A172 (cell line): ENCODE data around the gene PRXL2A. TPM values are rescaled to one million over a fixed set of nuclear protein-coding genes. Genes with fewer than 3 reads are reported as not detected.
A peak's percentile ranks its signal among the peaks of the same experiment; 100 is the strongest.
"Not testable (repeated sequence)": the region's sequence is repeated elsewhere in the genome, so short reads cannot be mapped to it uniquely, and the experiment has no call there.

Source experiments
- DNase-seq: peaks from one replicate; pipeline ENCODE4 v3.0.0-alpha.2; 2015; ENCODE audit warnings: low spot score
- total RNA-seq: library from RNA; depleted of rRNA; stranded (reverse); fragments of >200 nt; shearing (Covaris generic); gene quantifications from 2 replicates; pipeline ENCODE4 v1.2.3, GENCODE V29; 2014; rRNA removed

Gene PRXL2A
- total RNA-seq, 1 experiment from 2014 or later = 31.4 TPM

DNA sequence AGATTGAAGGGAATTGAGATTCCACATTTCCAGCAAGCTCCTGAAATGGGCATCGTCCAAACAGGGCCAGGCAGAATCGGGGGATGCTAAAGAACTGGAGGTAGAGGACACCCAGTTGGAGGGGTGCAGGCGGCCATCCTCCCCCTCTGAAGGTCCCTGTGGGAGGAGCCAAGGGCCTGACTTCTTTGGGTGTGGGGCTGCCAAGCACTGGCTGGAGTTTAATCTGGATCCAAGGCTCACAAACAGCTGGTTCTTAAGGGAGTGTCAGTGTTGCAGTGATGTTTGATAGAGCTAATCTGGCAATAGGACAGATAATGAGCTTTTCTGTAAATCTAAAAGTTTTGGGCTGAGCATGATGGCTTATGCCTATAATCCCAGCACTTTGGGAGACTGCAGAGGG lies 66.6 kb downstream of the PRXL2A start:
- no peak for DNase-seq

DNA sequence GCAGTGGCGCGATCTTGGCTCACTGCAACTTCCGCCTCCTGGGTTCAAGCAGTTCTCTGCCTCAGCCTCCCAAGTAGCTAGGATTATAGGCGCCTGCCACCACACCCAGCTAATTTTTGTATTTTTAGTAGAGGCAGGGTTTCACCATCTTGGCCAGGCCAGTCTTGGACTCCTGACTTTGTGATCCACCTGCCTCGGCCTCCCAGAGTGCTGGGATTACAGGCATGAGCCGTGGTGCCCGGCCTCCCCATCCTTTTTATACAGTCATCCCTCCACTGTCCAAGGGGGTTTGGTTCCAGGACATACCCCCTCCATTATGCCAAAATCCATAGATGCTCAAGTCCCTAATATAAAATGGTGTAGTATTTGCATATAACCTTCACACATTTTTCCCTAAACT lies 67.3 kb downstream of the PRXL2A start:
- DNase-seq = not testable (repeated sequence)

DNA sequence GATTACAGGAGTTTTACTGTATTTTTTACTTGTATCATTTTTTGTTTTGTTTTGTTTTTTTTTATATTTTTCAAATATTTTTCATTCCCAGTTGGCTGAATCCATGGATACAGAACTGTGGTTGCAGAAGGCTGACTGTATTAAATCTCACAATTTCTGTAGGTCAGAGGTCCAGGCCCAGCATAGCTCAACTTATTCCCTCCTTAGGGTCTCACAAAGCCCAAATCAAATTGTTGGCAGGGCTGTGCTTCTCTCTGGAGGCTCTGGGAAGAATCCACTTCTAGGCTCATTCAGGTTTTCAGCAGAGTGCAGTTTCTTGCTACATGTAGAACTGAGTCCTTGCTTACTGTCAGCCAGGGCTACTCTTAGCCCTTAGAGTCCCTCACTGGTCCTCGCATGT lies 68.3 kb downstream of the PRXL2A start:
- DNase-seq = no peak

DNA sequence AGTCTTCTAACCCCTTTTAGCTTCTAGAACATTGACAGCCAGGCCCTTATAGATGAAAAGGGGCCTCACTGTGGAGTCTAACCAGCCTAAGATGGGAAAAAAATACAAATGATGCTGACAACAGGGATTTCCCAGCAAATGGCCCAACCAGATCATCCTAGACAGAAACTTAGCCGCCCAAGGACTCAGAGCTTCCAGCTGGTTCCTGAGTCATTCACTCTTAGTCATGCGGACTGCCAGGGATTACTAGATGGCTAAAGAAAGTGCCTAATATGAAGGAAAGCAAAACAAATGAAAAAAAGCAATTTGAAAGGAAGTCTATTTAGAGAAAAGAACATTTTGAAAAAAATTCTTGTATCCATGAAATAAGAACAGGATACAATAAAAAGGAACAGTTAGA lies 69.5 kb downstream of the PRXL2A start:
- peak; percentile 96 for DNase-seq

DNA sequence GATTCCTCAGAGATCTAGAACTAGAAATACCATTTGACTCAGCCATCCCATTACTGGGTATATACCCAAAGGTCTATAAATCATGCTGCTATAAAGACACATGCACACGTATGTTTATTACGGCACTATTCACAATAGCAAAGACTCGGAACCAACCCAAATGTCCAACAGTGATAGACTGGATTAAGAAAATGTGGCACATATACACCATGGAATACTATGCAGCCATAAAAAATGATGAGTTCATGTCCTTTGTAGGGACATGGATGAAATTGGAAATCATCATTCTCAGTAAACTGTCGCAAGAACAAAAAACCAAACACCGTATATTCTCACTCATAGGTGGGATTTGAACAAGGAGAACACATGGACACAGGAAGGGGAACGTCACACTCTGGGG lies 72.0 kb downstream of the PRXL2A start:
- DNase-seq = not testable (repeated sequence)

DNA sequence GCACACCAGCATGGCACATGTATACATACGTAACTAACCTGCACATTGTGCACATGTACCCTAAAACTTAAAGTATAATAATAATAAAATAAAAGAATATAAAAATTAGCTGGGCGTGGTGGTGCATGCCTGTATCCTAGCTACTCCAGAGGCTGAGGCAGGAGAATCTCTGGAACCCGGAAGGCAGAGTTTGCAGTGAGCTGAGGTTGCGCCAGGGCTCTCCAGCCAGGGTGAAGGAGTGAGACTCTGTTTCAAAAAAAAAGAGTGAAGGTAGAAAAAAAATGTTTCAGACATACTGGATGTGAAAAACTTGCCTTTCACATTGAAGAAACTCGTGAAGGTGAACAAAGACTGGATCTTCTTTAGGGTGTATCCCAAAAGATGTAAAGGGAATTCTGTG lies 72.5 kb downstream of the PRXL2A start:
- no peak for DNase-seq

DNA sequence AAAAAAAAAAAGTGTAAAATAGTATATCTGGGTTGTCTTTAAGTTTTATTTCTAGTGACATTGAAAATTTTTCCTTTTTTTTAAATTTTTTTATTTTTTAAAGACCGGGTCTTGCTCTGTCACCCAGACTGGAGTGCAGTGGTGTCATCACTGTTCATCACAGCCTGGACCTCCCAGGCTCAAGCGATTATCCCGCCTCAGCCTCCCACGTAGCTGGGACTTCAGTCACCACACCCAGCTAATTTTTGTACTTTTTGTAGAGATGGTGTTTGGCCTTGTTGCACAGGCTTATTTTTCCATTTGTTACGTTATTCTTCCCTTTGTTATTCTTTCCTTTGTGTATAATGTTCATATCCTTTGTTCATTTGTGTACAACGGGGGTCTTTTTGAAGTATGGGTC lies 75.9 kb downstream of the PRXL2A start:
- DNase-seq = no peak

DNA sequence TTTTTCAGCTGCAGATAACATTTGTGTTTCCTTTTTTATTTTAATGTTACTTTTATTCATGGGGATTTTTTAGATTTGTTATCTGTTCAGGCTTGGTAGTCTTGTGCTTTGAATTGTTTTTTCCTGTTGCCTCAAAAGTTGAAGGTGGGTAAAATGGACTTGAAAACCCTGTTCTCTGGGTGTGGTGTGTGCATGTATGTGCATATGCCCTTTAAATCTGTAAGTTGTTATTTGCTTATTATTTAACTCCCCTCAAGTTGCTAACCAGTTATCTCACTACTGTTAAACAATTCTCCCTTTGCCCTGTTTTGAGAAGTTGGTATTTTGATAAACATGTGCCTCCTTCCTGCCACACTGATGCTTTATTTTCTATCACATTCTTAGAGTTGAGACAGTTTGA lies 76.3 kb downstream of the PRXL2A start:
- no peak for DNase-seq

DNA sequence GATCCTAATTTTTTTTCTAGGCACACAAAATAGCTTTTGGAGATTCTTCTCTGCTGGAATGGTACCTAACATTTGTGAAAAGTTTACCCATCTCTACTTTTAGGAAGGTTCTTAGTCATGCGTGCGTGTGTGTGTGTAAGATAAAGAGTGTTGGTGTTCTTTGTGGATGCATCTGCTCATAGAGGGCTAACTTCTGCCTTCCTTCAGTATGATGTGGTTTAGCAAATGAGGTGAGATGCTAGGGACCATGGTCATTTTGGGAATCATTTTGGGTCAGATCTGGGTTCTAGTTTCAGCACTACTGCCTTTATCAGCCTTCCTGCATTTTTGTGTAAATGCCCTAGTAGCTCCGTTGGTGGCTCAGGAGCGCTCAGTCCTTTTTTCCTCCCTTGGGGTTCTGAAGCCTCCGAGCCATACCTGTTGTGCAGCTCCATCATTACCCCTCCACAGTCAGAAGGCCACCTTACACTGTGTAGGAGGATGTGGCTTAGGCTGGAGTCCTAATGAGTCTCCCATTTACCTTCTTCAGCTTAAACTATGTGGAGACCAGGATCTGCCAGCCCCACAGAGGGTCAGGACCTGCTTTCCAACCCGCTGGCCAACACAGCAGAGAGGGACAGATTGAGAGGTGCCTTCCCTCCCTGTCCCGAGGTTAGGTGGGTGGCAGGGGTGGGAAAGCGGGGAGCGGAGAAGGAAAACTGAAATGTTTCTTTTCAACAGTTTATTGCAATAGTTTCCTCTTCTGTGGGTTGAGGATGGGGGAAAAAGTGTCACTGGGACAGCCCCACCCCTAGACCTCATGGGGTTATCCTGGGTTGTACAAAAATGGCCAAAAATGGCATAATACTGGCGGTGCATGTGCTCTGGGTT lies 77.0 kb downstream of the PRXL2A start:
- DNase-seq = no peak

DNA sequence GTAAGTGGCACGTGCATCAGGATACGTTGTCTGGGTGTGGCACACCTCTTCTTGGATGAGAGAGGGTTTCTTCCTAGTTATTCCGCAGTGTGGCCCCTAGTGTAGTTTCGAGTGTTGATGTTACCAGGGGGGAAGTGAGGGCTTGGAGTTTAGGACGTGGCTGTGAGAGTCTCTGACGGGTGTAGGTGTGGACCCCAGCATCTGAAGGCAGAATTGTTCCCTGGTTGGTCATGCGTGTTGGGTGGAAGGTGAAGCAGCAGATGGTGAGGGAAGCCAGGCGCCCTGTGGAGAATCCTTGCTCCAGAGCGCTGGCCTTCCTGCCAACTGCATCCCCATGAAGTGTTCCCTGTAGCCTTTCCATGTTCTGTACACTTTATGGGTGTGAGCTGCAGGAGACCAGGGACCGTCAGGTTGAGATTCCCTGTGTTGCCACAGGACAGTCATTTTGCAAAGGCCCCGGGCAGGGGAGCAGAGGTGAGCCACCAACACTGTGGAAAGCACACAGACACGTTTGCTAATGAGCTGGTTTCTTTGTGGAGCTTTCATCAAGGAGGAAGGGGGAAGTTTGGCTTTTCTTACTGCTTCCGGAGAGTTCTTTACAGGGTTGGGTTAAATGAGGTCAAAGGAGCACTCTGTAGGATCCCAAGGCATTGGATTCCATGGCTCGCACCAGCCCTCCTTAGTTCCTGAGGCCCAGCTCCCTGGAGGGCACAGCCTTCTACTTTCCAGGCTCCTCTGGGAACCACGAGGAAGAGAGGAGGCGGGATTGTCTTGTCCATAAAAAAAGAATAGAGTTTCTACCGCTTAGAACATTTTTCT lies 77.8 kb downstream of the PRXL2A start:
- DNase-seq = no peak

Other genes starting within 250 kb of the PRXL2A start
- gene ANXA11, start 203.0 kb upstream of the PRXL2A start, total RNA-seq = 110 and 120 TPM in 2 replicates
- gene MAT1A, start 118.9 kb upstream of the PRXL2A start, total RNA-seq = 0.34 and 2.2 TPM in 2 replicates
- gene DYDC1, start 51.8 kb upstream of the PRXL2A start, total RNA-seq = not detected in 2 replicates
- 0.12 and 1.2 TPM in 2 replicates for gene DYDC2, start 51.8 kb upstream of the PRXL2A start, total RNA-seq
- gene TSPAN14, start 45.8 kb downstream of the PRXL2A start, total RNA-seq = 35.0 and 38.4 TPM in 2 replicates
- 0.07 and 0.53 TPM in 2 replicates for gene SH2D4B, start 129.4 kb downstream of the PRXL2A start, total RNA-seq